Brain microvascular endothelial cell (primary cell): Measurements from ENCODE around the gene MTX1.

ENCODE experiments used
- DNase-seq: peaks from one replicate; pipeline ENCODE4 v3.0.0-alpha.2; 2020
- H3K27ac ChIP-seq: fragments of 250-450 bp; sonication (Bioruptor Pico); 2 replicates; pipeline ENCODE4 v1.5.1; 2020; ENCODE audit warnings: mild to moderate bottlenecking, moderate library complexity
- H3K27me3 ChIP-seq: fragments of 250-450 bp; sonication (Bioruptor Pico); replicated peaks from 2 replicates; pipeline ENCODE4 v1.5.1; 2020; ENCODE audit warnings: mild to moderate bottlenecking
- H3K36me3 ChIP-seq: fragments of 250-450 bp; sonication (Bioruptor Pico); replicated peaks from 2 replicates; pipeline ENCODE4 v1.5.1; 2020; ENCODE audit warnings: mild to moderate bottlenecking
- H3K4me3 ChIP-seq: 2 replicates; pipeline ENCODE4 v1.5.1; 2011; ENCODE audit warnings: low read depth, mild to moderate bottlenecking, control low read depth, low read length, moderate library complexity
- in situ Hi-C: cut with HindIII; loops from 2 replicates; pipeline ENCODE4 v1.10.0; 2017; ENCODE audit warnings: low sequenced_read_pairs, low pct_ligation_motif_present
- TF ChIP-seq, protein P1 (sequence below): IDR thresholded peaks from 2 replicates; pipeline ENCODE4 v1.5.1; 2011; ENCODE audit warnings: low read depth, mild to moderate bottlenecking, moderate library complexity, low read length, control low read depth, inconsistent platforms; ENCODE audit errors: missing control alignments

The MTX1 gene

DNA sequence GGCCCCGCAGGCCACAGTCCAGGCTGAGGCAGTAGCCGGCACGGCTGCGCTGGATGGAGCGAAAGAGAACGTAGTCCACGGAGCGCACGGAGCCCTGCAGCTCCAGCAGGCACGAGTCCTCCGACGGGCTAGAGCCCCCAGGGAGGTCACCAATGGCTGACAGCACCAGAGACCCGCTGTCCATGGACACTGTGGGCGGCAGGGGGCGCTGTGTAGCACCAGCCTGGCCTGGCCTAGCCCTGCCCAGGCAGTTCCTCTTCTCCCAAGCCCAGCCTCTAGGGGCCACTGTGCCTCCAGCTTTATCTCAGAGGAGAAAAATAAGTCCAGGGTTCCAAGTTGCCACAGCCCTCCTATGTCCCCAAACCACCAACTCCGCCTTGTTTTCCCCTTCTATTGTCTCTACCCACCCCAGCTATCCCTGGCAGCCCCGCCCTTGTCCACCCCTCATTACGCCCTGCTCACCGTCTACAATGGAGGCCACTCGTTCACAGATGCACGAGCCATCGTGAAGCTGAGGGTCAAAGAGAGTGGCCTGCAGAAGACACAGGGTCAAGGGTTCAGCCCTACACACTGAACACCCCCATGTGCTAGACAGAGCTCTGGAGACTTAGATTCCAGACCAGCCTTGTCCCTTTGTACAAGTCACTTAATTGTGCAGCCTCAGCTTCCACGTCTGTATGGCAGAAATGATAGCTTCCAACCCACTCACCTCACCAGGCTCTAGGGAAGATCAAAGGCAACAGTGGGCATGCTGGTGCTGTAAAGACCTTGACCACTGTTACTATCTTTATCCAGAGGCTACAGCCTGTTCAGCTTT lies 42.3 kb downstream of the MTX1 start:
- peak; percentile 84 for DNase-seq
- TF ChIP-seq, protein P1, sequence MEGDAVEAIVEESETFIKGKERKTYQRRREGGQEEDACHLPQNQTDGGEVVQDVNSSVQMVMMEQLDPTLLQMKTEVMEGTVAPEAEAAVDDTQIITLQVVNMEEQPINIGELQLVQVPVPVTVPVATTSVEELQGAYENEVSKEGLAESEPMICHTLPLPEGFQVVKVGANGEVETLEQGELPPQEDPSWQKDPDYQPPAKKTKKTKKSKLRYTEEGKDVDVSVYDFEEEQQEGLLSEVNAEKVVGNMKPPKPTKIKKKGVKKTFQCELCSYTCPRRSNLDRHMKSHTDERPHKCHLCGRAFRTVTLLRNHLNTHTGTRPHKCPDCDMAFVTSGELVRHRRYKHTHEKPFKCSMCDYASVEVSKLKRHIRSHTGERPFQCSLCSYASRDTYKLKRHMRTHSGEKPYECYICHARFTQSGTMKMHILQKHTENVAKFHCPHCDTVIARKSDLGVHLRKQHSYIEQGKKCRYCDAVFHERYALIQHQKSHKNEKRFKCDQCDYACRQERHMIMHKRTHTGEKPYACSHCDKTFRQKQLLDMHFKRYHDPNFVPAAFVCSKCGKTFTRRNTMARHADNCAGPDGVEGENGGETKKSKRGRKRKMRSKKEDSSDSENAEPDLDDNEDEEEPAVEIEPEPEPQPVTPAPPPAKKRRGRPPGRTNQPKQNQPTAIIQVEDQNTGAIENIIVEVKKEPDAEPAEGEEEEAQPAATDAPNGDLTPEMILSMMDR: peak; percentile 100
- no peaks in the 10 kb centered on the region for H3K27me3 ChIP-seq
- peaks cover 13% of the 10 kb centered on the region for H3K36me3 ChIP-seq
- no peak overlapping the region for H3K27ac ChIP-seq
- peak overlapping the region; percentile 47 for H3K4me3 ChIP-seq
- in situ Hi-C loops: no loop called here

DNA sequence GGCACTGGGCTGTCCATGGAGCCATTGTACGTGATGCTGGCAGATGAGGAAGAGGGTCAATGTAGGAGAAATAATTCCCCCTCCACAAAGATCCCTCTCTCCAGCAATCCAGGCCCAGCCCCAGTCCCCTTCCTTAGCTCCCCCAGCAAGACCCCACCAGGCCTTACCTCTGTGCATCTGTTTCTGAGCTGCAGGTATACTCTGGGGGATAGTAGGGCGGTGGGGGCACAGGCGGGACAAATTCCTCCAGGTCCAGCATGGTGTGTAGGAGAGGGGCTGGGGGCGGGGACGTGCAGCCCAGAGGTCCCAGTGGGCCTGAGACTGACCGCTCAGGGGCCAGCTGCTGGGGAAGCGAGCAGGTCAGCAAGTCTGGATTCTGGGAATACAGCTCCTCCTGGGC lies 43.1 kb downstream of the MTX1 start:
- TF ChIP-seq, protein P1: no peak
- peaks cover 13% of the 10 kb centered on the region for H3K36me3 ChIP-seq
- no peak for DNase-seq
- H3K27me3 ChIP-seq: no peaks in the 10 kb centered on the region
- no peak overlapping the region for H3K27ac ChIP-seq
- no peak overlapping the region for H3K4me3 ChIP-seq
- in situ Hi-C loops: no loop called here

DNA sequence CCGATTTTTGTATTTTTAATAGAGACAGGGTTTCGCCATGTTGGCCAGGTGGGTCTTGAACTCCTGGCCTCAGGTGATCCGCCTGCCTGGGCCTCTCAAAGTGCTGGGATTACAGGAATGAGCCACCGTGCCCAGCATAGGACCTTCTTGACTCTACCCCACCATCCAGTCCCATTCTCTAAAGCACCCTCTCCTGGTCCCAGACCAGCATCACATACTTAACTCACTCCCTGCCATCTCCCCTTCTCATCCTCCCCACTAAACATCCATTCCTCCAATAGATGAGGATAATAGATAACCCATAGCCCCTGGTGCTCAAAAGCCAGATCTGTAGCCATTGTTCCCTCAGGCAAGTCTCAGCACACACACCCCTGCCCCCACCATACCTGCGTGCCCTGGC lies 44.7 kb downstream of the MTX1 start:
- peak overlapping the region; percentile 74 for H3K4me3 ChIP-seq

DNA sequence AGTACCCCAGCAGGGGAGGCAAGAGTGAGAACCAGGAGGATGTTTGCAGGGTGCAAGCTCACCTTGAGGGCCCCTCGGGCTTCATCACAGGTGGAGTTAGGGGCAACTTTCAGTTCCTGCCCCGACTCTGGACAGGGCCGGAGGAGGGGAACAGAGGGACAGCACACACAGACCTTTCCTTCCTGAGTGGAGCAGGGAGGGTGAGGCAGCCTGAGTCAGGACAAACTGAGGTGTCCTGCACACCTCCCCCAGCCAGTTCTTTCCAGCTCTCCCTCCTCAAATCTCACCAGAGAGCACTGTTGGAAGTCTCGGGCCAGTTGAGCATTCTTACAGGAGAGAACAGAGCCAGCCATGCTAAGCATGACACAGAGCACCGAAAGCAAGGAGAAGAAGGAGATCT lies 45.3 kb downstream of the MTX1 start:
- in situ Hi-C loops: no loop called here
- Histone ChIP-seq H3K27me3 (no peaks in the 10 kb centered on the region), H3K36me3 (peaks cover 5% of the 10 kb centered on the region), H3K4me3 (peak overlapping the region; percentile 74), H3K27ac (no peak overlapping the region)
- no peak for DNase-seq
- TF ChIP-seq, protein P1: no peak

More for the DNA sequence above, 44.7 kb downstream of the MTX1 start:
- no peak for DNase-seq
- no peak overlapping the region for H3K27ac ChIP-seq
- TF ChIP-seq, protein P1: peak; percentile 20
- H3K27me3 ChIP-seq: no peaks in the 10 kb centered on the region
- in situ Hi-C loops: no loop called here
- peaks cover 3% of the 10 kb centered on the region for H3K36me3 ChIP-seq

DNA sequence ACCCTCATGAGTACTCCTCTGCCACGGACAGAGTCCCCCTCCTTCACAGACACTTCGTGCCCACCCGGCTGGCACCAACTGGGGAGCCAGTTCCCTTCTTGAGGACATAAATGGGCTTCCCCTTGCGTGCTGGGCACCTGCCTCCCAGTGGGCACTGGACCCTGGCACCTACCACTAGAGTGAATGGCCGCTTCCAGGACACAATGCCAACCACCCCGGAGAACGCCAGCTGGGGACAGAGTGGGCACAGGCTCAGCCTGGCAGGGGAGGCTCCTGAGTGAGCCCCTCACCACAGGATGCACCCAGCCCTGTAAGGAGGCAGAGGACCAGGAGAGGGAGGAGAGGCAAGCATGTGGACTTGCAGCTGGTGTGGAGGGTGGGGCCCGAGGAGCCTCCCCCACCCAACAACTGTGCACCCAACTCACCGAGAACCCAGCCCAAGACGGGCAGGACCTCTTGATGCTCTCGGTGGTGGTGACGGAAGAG lies 45.8 kb downstream of the MTX1 start:
- in situ Hi-C loops: no loop called here
- DNase-seq: no peak
- Histone ChIP-seq H3K27me3 (no peaks in the 10 kb centered on the region), H3K4me3 (peak overlapping the region; percentile 74), H3K36me3 (peaks cover 5% of the 10 kb centered on the region), H3K27ac (no peak overlapping the region)
- TF ChIP-seq, protein P1: no peak
